ENCODE data around the gene PPP2R2B. TPM values are rescaled to one million over a fixed set of nuclear protein-coding genes. Genes with fewer than 3 reads are reported as not detected.

The PPP2R2B gene
- total RNA-seq, 2 donors from 2014 or later, result 0.35 to 0.93 TPM

DNA sequence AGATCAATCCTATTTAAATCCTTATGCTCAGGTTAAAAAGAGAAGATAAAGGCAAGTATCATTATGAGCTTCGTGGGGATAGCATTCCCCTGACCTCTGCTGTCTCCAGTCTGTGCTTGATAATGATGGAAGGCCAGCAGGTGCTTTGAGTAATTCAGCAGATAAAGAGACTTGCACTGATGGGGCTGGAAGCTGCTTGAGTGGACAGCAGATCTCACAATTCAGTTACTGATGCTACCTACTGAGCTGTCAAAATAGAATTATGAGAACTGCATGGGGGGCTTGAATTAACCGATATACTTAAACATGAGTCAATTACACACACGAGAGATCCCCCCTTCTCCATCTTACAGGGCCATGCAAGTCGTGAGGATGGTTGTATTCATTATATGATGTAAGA is 254.9 kb downstream of the PPP2R2B start:
- intact Hi-C loops (cut with DNase I), result no loop called here

DNA sequence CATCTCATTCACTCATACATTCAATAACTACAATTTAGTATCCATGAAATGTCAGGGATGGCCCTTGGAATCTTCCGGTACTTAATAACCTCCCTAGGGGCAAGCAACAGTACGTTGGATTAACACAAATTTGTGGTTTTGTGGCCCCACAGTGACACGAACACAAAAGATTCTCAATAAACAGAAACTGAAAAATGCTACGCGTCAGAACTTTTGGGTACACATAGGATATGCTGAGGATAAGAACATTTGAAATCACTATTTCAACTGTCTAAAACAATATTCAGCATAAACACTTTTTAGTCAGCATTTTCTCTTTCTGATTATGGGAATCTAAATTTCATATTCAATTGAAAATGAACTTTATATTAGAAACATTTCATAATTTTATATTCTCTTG is 255.5 kb downstream of the PPP2R2B start:
- H3K4me3 ChIP-seq, result no peak overlapping the region
- no peak for DNase-seq
- no peak overlapping the region for H3K27ac ChIP-seq
- H3K9me3 ChIP-seq, result no peaks in the 10 kb centered on the region
- H3K36me3 ChIP-seq, result no peaks in the 10 kb centered on the region
- no peaks in the 10 kb centered on the region for H3K4me1 ChIP-seq
- no peaks in the 10 kb centered on the region for H3K27me3 ChIP-seq
- H3K9ac ChIP-seq (ENCODE audit: low read depth in 2 of 2, low read length in 2 of 2), result no peak overlapping the region
- TF ChIP-seq, protein P1, sequence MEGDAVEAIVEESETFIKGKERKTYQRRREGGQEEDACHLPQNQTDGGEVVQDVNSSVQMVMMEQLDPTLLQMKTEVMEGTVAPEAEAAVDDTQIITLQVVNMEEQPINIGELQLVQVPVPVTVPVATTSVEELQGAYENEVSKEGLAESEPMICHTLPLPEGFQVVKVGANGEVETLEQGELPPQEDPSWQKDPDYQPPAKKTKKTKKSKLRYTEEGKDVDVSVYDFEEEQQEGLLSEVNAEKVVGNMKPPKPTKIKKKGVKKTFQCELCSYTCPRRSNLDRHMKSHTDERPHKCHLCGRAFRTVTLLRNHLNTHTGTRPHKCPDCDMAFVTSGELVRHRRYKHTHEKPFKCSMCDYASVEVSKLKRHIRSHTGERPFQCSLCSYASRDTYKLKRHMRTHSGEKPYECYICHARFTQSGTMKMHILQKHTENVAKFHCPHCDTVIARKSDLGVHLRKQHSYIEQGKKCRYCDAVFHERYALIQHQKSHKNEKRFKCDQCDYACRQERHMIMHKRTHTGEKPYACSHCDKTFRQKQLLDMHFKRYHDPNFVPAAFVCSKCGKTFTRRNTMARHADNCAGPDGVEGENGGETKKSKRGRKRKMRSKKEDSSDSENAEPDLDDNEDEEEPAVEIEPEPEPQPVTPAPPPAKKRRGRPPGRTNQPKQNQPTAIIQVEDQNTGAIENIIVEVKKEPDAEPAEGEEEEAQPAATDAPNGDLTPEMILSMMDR (IDR thresholded peaks at IDR 0.05), result no peak
- intact Hi-C loops (cut with DNase I), result no loop called here

More for the DNA sequence above, 254.9 kb downstream of the PPP2R2B start:
- no peak overlapping the region for H3K27ac ChIP-seq
- H3K36me3 ChIP-seq, result no peaks in the 10 kb centered on the region
- TF ChIP-seq, protein P1 (IDR thresholded peaks at IDR 0.05), result no peak
- H3K9ac ChIP-seq (ENCODE audit: low read depth in 2 of 2, low read length in 2 of 2), result no peak overlapping the region
- no peak for DNase-seq
- no peaks in the 10 kb centered on the region for H3K9me3 ChIP-seq
- H3K27me3 ChIP-seq, result no peaks in the 10 kb centered on the region
- H3K4me1 ChIP-seq, result no peaks in the 10 kb centered on the region
- H3K4me3 ChIP-seq, result no peak overlapping the region

DNA sequence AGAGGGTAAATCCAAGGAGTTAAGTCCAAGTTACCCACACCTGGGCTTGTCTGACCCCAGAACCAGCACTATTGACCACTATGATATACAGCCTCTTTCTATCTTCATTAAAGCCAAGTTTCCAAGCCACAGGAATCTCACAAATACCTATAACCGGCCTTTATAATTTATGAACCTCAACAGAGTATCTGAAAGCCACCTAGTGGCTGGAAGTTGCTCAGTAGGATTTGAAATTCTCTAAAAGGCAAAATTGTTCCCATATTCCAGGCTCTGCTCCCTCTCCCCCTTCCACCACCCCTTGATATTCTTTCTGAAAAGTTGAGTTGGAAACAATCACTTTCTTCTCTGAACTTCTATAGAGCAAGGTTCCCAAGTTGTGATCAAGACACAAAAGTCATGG is 256.2 kb downstream of the PPP2R2B start:
- H3K4me1 ChIP-seq, result no peaks in the 10 kb centered on the region
- DNase-seq, result no peak
- intact Hi-C loops (cut with DNase I), result no loop called here
- H3K27ac ChIP-seq, result no peak overlapping the region
- H3K4me3 ChIP-seq, result no peak overlapping the region
- TF ChIP-seq, protein P1 (IDR thresholded peaks at IDR 0.05), result no peak
- no peaks in the 10 kb centered on the region for H3K9me3 ChIP-seq
- no peaks in the 10 kb centered on the region for H3K27me3 ChIP-seq
- no peak overlapping the region for H3K9ac ChIP-seq (ENCODE audit: low read depth in 2 of 2, low read length in 2 of 2)
- no peaks in the 10 kb centered on the region for H3K36me3 ChIP-seq

DNA sequence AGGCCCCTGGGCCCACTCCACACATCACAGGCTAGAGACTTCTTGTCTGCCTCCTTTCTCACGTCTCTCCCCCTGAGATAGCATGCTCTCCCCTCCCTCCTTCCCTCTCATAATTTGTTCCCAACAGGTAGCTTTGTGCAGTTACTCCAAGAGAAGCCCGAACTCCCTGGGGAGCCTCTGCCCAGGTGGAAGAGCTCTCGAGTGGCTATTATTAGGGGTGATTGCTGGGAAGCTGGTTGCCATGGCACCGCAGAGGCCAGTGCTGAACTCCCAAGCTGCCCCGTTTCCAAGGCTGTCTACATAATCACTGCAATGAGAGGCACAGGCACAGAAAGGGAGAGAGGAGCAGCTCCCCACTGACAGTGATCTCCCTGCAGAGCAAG is 257.9 kb downstream of the PPP2R2B start:
- Histone ChIP-seq H3K4me3 (no peak overlapping the region), H3K27ac (no peak overlapping the region), H3K9me3 (no peaks in the 10 kb centered on the region), H3K36me3 (no peaks in the 10 kb centered on the region), H3K27me3 (no peaks in the 10 kb centered on the region), H3K9ac (ENCODE audit: low read depth in 2 of 2, low read length in 2 of 2) (no peak overlapping the region), H3K4me1 (no peaks in the 10 kb centered on the region)
- DNase-seq, result no peak
- intact Hi-C loops (cut with DNase I), result no loop called here
- TF ChIP-seq, protein P1 (IDR thresholded peaks at IDR 0.05), result no peak

DNA sequence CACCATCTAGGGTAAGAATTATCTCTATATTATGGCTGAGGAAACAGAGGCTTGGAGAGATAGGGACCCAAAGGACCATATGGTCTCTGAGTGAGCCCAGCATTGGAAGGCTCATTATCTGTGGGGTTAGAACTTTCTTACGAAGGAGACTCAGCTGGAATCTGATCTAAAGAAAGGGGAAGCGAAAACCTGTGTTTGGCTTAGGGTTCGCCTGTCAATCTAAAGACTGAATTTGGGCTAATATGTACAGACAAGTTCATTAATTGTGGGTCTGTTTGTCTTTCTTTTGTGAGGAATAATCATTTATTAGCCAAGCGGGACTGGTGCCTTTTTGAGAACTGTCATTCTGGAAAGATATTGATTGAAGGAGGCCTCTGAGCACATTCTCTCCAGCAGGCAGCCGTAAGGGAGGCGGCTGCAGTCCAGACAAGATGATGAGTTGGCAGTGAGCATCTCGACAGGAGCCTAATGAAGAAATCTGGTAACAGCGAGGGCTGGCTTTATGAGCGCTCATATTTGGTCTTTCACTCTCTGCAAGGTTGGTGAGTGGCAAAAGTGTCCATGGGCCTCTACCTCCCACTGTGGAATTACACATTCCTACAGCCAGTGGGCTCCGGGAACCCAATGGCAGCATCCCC is 258.4 kb downstream of the PPP2R2B start:
- no peaks in the 10 kb centered on the region for H3K27me3 ChIP-seq
- intact Hi-C loops (cut with DNase I), result no loop called here
- no peak overlapping the region for H3K27ac ChIP-seq
- no peak for DNase-seq
- no peaks in the 10 kb centered on the region for H3K9me3 ChIP-seq
- no peak overlapping the region for H3K4me3 ChIP-seq
- H3K4me1 ChIP-seq, result no peaks in the 10 kb centered on the region
- H3K36me3 ChIP-seq, result no peaks in the 10 kb centered on the region
- no peak overlapping the region for H3K9ac ChIP-seq (ENCODE audit: low read depth in 2 of 2, low read length in 2 of 2)
- TF ChIP-seq, protein P1 (IDR thresholded peaks at IDR 0.05), result no peak

All from colonic mucosa (tissue), 4 donors.